Uterus (tissue), 2 donors: Measurements from ENCODE around the gene PGAP2.
A peak's percentile ranks its signal among the peaks of the same experiment; 100 is the strongest.

Experiments used
- CTCF ChIP-seq, 4 experiments: fragments of 200-600 bp in 2 of 4; fragments of 450-650 bp in 2 of 4; sonication (generic) in 2 of 4; IDR thresholded peaks; one replicate each; pipeline ENCODE4 v1.5.1; 2016 to 2019; ENCODE audit warnings: antibody characterized with exemption in 4 of 4, mild to moderate bottlenecking in 2 of 4, moderate library complexity in 1 of 4
- POLR2A ChIP-seq, 2 donors: fragments of 450-650 bp; IDR thresholded peaks; one replicate each; pipeline ENCODE4 v1.6.1; 2016; ENCODE audit warnings: antibody characterized with exemption in 2 of 2, mild to moderate bottlenecking in 1 of 2, moderate library complexity in 1 of 2

GRCh38 chr11:3849297-3849874 lies 41.0 kb downstream of the PGAP2 start:
- TF ChIP-seq POLR2A (IDR thresholded peaks at IDR 0.05) = no peak
- TF ChIP-seq CTCF (IDR thresholded peaks at IDR 0.05) = peak; percentile 52 to 75 (median 68)
